HL-60 (cell line): ENCODE results near the gene MAP2.

Source experiments
- DNase-seq, 2 experiments: peaks; one replicate each; pipeline ENCODE4 v3.0.0-alpha.2; 2010 to 2020; ENCODE audit warnings: low read depth in 1 of 2, low spot score in 1 of 2
- H3K27ac ChIP-seq: fragments of 250-450 bp; sonication (Bioruptor Pico); replicated peaks from 2 replicates; pipeline ENCODE4 v1.5.1; 2020; ENCODE audit warnings: mild to moderate bottlenecking, moderate library complexity
- H3K27me3 ChIP-seq: fragments of 250-450 bp; sonication (Bioruptor Pico); 2 replicates; pipeline ENCODE4 v1.5.1; 2021; ENCODE audit warnings: mild to moderate bottlenecking, moderate library complexity; ENCODE audit not compliant: insufficient read depth, poor library complexity, severe bottlenecking
- H3K4me3 ChIP-seq: replicated peaks from 2 replicates; pipeline ENCODE4 v1.5.1; 2011; ENCODE audit warnings: mild to moderate bottlenecking, control low read depth, low read length; ENCODE audit not compliant: insufficient read depth
- GABPA ChIP-seq: IDR thresholded peaks from 2 replicates; pipeline ENCODE4 v1.6.1; 2012; ENCODE audit warnings: low read depth
- POLR2AphosphoS5 ChIP-seq: IDR thresholded peaks from 2 replicates; pipeline ENCODE4 v1.6.1; 2012; ENCODE audit warnings: low read depth
- SPI1 ChIP-seq: IDR thresholded peaks from 2 replicates; pipeline ENCODE4 v1.6.1; 2012; ENCODE audit warnings: low read depth, mild to moderate bottlenecking, borderline replicate concordance
- TF ChIP-seq, protein P1 (sequence below): IDR thresholded peaks from one replicate; pipeline ENCODE4 v1.5.1; 2011; ENCODE audit warnings: low read length, control low read depth, inconsistent platforms; ENCODE audit not compliant: insufficient read depth
- TF ChIP-seq, protein P2 (sequence below): IDR thresholded peaks from 2 replicates; pipeline ENCODE4 v1.6.1; 2012; ENCODE audit warnings: low read depth; ENCODE audit not compliant: insufficient replicate concordance

The MAP2 gene

DNA sequence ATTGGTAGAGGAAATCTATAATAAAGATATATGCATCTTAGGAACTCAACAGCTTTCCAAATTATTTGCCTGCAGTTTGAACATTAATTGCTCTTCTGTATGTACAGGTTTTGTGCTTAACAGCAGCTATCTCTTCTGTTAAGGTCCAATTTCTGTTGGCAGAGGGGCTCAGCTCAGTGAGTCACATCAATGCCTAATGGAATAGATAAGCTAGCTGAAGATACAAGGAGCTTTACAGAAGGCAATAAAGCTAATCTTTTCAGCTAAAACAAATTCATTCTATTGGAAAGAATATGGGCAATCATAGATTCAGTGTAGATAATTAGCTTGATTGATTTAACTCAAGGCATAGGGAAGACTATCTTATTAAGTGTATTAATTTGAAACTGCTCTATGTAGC lies 289.4 kb downstream of the MAP2 start:
- no peak for TF ChIP-seq GABPA
- no peak for TF ChIP-seq POLR2AphosphoS5
- TF ChIP-seq, protein P1, sequence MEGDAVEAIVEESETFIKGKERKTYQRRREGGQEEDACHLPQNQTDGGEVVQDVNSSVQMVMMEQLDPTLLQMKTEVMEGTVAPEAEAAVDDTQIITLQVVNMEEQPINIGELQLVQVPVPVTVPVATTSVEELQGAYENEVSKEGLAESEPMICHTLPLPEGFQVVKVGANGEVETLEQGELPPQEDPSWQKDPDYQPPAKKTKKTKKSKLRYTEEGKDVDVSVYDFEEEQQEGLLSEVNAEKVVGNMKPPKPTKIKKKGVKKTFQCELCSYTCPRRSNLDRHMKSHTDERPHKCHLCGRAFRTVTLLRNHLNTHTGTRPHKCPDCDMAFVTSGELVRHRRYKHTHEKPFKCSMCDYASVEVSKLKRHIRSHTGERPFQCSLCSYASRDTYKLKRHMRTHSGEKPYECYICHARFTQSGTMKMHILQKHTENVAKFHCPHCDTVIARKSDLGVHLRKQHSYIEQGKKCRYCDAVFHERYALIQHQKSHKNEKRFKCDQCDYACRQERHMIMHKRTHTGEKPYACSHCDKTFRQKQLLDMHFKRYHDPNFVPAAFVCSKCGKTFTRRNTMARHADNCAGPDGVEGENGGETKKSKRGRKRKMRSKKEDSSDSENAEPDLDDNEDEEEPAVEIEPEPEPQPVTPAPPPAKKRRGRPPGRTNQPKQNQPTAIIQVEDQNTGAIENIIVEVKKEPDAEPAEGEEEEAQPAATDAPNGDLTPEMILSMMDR: no peak
- TF ChIP-seq SPI1: no peak
- TF ChIP-seq, protein P2, sequence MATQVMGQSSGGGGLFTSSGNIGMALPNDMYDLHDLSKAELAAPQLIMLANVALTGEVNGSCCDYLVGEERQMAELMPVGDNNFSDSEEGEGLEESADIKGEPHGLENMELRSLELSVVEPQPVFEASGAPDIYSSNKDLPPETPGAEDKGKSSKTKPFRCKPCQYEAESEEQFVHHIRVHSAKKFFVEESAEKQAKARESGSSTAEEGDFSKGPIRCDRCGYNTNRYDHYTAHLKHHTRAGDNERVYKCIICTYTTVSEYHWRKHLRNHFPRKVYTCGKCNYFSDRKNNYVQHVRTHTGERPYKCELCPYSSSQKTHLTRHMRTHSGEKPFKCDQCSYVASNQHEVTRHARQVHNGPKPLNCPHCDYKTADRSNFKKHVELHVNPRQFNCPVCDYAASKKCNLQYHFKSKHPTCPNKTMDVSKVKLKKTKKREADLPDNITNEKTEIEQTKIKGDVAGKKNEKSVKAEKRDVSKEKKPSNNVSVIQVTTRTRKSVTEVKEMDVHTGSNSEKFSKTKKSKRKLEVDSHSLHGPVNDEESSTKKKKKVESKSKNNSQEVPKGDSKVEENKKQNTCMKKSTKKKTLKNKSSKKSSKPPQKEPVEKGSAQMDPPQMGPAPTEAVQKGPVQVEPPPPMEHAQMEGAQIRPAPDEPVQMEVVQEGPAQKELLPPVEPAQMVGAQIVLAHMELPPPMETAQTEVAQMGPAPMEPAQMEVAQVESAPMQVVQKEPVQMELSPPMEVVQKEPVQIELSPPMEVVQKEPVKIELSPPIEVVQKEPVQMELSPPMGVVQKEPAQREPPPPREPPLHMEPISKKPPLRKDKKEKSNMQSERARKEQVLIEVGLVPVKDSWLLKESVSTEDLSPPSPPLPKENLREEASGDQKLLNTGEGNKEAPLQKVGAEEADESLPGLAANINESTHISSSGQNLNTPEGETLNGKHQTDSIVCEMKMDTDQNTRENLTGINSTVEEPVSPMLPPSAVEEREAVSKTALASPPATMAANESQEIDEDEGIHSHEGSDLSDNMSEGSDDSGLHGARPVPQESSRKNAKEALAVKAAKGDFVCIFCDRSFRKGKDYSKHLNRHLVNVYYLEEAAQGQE: no peak
- Histone ChIP-seq H3K27me3 (no peaks in the 10 kb centered on the region), H3K4me3 (no peak overlapping the region), H3K27ac (no peak overlapping the region)
- DNase-seq: no peak

DNA sequence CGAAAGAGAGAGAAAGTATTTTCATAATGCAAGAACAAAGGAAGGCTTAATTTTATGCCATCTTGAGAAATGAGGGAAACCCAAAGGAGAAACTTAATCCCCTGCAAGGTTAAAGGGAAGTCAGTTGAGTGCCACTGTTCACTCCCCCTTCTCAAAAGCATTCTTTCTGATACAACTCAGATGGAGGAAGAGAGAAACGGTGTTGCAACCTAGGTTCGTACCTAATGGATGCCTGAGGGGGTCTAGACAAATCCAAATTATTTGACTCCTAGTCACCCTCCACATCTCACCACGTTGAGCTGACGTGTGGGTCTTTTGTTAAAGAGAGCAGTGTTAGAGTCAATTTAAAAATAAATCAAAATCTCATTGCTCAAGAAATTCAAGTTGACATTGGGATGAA lies 295.2 kb downstream of the MAP2 start:
- H3K4me3 ChIP-seq: no peak overlapping the region
- no peak for DNase-seq
- H3K27ac ChIP-seq: no peak overlapping the region
- H3K27me3 ChIP-seq: no peaks in the 10 kb centered on the region
- TF ChIP-seq, protein P2: no peak
- TF ChIP-seq GABPA (no peak), POLR2AphosphoS5 (no peak), SPI1 (no peak)

DNA sequence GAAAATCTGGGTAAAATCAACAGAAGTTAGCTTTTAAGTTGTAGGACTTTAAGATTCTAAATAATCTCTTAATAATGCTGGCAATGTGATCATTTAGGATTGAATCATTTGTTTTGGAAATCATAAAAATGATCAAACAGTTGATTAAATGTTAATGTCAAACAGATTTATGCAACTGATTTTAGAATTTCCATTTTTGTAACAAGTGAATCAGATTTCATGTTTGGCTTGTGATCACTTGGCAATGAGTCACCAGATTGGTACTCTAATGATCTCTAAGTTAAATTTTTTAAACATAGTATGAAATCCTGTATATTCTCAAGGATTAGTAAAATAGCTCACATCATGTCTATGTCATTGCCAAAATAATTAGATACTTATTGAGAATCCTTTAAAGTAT lies 297.6 kb downstream of the MAP2 start:
- no peak overlapping the region for H3K27ac ChIP-seq
- TF ChIP-seq, protein P2: no peak
- TF ChIP-seq GABPA (no peak), POLR2AphosphoS5 (no peak), SPI1 (no peak)
- TF ChIP-seq, protein P1: no peak
- DNase-seq: no peak

DNA sequence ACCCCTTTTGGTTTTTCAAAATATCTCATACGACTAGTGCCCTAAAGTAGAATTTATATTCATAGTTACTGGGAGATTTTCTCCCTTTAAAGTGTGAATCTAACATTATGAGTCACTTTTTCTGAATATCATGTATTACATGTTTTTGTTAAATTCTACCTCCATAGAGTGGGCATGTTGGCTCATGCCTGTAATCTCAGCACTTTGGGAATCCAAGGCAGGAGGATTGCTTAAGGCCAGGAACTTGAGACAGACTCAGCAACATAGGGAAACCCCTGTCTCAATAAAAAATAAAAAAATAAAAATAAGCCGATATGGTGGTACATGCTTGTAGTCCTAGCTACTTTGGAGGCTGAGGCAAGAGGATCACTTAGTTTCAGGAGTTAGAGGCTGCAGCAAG lies 302.5 kb downstream of the MAP2 start:
- no peak overlapping the region for H3K4me3 ChIP-seq
- TF ChIP-seq POLR2AphosphoS5 (no peak), SPI1 (no peak), GABPA (no peak)
- TF ChIP-seq, protein P2: no peak
- TF ChIP-seq, protein P1: no peak
- no peak for DNase-seq
- H3K27ac ChIP-seq: no peak overlapping the region
- H3K27me3 ChIP-seq: no peaks in the 10 kb centered on the region

More for the DNA sequence above, 297.6 kb downstream of the MAP2 start:
- Histone ChIP-seq H3K4me3 (no peak overlapping the region), H3K27me3 (no peaks in the 10 kb centered on the region)
